ENCODE results near the gene SSUH2.

SSUH2 gene

DNA sequence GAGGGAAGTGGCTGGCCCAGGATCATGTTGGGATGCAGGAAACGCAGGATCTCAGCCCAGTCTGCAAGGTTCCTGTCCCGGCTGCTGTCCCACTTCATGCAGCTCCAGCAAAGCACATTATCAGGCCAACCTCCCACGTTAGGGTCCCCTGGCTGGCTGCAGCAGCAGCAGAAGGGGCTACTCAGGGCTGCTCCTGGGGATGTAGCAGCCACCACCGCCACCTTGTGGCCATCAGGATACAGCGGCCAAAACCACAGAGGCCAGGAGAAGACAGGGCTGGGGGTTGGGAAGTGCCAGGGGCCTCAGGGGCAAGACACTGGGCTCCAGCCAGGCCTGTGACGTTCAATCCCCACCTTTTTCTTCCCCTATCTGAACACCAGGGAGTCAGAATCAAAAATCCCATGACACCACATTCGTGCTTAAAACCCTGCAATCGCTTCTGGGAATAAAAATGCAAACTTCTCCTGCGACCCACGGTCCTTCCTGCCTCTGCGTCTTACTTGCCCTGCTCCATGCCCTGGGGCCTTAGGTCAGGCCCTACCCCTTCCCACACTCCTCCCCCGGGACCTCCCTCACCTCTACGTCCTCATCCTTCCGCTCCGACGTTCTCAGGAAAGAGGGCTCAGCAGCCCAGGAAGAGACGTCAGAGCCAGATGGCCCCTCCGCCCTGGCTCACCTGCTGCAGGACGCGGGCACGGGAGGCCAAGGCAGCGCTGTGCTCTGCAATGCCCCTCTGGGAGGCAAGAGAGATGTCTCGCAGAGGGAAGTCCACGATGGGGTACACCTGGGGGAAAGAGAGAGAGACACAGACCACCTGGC is 21.5 kb downstream of the SSUH2 start:
- Mint-ChIP-seq H3K4me3 (peak overlapping the region; percentile 63), H3K36me3 (no peaks in the 10 kb centered on the region), H3K9me3 (peaks cover 4% of the 10 kb centered on the region), H3K27ac (no peak overlapping the region), H3K27me3 (peaks cover 8% of the 10 kb centered on the region), H3K4me1 (peaks cover 5% of the 10 kb centered on the region)
- ATAC-seq (ENCODE audit: low read depth) (peak; percentile 78), DNase-seq (ENCODE audit: low spot score in 2 of 2) (peak; percentile 33 to 36)

- Mint-ChIP-seq H3K9me3 (peaks cover 4% of the 10 kb centered on the region), H3K4me1 (peaks cover 3% of the 10 kb centered on the region), H3K4me3 (no peak overlapping the region), H3K27ac (no peak overlapping the region), H3K27me3 (peaks cover 5% of the 10 kb centered on the region), H3K36me3 (no peaks in the 10 kb centered on the region)
- DNase-seq (ENCODE audit: low spot score in 2 of 2) (no peak), ATAC-seq (ENCODE audit: low read depth) (no peak)
Measured at GRCh38 chr3:8621872-8622271, 22.7 kb downstream of the SSUH2 start.

DNA sequence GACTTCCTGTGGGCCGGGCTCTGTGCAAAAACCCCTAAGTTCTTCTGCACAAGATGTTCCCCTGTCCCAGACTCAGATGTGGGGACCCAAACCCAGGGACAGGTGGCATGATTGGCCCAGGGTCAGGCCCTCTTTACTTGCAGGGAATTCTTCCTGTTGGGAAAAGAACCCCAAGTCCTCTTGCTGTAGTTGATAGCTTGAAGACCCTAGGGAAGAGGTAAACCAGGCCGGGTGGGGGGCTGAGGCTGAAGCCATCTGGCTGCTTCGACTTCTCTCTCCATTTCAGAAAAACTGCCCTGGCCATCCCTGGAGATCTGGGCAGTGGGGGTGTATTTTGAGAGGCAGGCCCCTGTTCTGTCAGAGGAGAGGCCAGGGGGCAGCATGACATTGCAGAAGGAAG is 23.5 kb downstream of the SSUH2 start:
- Mint-ChIP-seq H3K4me1 (peaks cover 3% of the 10 kb centered on the region), H3K27ac (no peak overlapping the region), H3K27me3 (peaks cover 5% of the 10 kb centered on the region), H3K36me3 (no peaks in the 10 kb centered on the region), H3K9me3 (peaks cover 4% of the 10 kb centered on the region), H3K4me3 (no peak overlapping the region)
- ATAC-seq (ENCODE audit: low read depth): no peak
- no peak for DNase-seq (ENCODE audit: low spot score in 2 of 2)

- H3K36me3 Mint-ChIP-seq: no peaks in the 10 kb centered on the region
- H3K27me3 Mint-ChIP-seq: peaks cover 5% of the 10 kb centered on the region
- no peak overlapping the region for H3K27ac Mint-ChIP-seq
Measured at GRCh38 chr3:8619548-8619947, 25.1 kb downstream of the SSUH2 start.

DNA sequence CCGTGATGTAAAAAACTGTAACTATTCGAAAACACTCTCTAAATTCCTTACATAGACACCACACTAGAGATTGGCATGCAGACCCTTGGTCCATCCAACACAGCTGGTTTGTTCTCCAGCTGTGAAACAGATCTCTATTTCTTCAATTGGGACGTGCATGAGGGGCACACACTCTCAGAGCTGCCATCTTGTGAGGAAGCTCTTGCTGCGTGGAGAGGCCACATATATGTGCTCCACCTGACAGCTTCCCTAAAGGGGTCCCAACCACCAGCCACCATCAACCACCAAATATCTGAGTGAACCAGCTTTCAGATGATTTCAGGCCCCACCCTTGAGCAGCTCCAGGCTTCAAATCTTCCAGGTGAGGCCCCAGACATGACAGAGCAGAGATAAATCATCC is 25.6 kb downstream of the SSUH2 start:
- H3K27me3 Mint-ChIP-seq: peaks cover 5% of the 10 kb centered on the region

More at GRCh38 chr3:8619548-8619947, 25.1 kb downstream of the SSUH2 start:
- peaks cover 3% of the 10 kb centered on the region for H3K4me1 Mint-ChIP-seq
- peaks cover 4% of the 10 kb centered on the region for H3K9me3 Mint-ChIP-seq
- no peak overlapping the region for H3K4me3 Mint-ChIP-seq
- no peak for DNase-seq (ENCODE audit: low spot score in 2 of 2)
- ATAC-seq (ENCODE audit: low read depth): no peak

GRCh38 chr3:8617921-8618320 is 26.7 kb downstream of the SSUH2 start:
- H3K27me3 Mint-ChIP-seq: no peaks in the 10 kb centered on the region
- no peak for ATAC-seq (ENCODE audit: low read depth)
- peaks cover 4% of the 10 kb centered on the region for H3K9me3 Mint-ChIP-seq

More for the DNA sequence above, 25.6 kb downstream of the SSUH2 start:
- Mint-ChIP-seq H3K4me1 (peaks cover 3% of the 10 kb centered on the region), H3K36me3 (no peaks in the 10 kb centered on the region), H3K27ac (no peak overlapping the region), H3K9me3 (peaks cover 4% of the 10 kb centered on the region), H3K4me3 (no peak overlapping the region)
- ATAC-seq (ENCODE audit: low read depth): no peak
- DNase-seq (ENCODE audit: low spot score in 2 of 2): no peak

DNA sequence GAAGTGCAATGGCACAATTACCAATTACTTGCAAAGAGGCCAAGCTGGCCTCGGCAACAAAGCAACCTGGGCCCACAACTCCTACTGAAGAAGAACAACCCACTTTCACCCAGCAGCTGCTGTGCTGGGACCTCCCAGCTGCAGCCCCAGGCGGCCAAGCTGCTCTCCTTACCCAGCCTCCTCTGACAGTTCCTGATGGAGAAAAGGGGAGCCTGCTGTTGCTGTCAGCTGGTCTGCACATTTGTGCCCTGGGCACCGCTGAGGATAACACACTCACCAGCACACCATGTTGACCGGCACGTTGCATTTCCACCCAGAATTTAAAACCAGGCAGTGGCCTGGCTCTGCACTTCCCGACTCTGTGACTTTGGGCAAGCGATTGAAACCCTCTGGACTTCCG is 33.6 kb downstream of the SSUH2 start:
- H3K4me3 Mint-ChIP-seq: no peak overlapping the region
- H3K36me3 Mint-ChIP-seq: no peaks in the 10 kb centered on the region
- H3K4me1 Mint-ChIP-seq: no peaks in the 10 kb centered on the region
- H3K27me3 Mint-ChIP-seq: peaks cover 11% of the 10 kb centered on the region
- H3K9me3 Mint-ChIP-seq: no peaks in the 10 kb centered on the region
- DNase-seq (ENCODE audit: low spot score in 2 of 2) (no peak), ATAC-seq (ENCODE audit: low read depth) (no peak)
- no peak overlapping the region for H3K27ac Mint-ChIP-seq

More at GRCh38 chr3:8617921-8618320, 26.7 kb downstream of the SSUH2 start:
- Mint-ChIP-seq H3K27ac (no peak overlapping the region), H3K36me3 (no peaks in the 10 kb centered on the region), H3K4me1 (no peaks in the 10 kb centered on the region), H3K4me3 (no peak overlapping the region)
- DNase-seq (ENCODE audit: low spot score in 2 of 2): no peak

GRCh38 chr3:8608791-8609467 is 35.7 kb downstream of the SSUH2 start:
- Mint-ChIP-seq H3K9me3 (no peaks in the 10 kb centered on the region), H3K36me3 (no peaks in the 10 kb centered on the region), H3K27me3 (peaks cover 11% of the 10 kb centered on the region), H3K4me1 (no peaks in the 10 kb centered on the region), H3K27ac (no peak overlapping the region), H3K4me3 (no peak overlapping the region)
- DNase-seq (ENCODE audit: low spot score in 2 of 2): no peak
- ATAC-seq (ENCODE audit: low read depth): no peak

DNA sequence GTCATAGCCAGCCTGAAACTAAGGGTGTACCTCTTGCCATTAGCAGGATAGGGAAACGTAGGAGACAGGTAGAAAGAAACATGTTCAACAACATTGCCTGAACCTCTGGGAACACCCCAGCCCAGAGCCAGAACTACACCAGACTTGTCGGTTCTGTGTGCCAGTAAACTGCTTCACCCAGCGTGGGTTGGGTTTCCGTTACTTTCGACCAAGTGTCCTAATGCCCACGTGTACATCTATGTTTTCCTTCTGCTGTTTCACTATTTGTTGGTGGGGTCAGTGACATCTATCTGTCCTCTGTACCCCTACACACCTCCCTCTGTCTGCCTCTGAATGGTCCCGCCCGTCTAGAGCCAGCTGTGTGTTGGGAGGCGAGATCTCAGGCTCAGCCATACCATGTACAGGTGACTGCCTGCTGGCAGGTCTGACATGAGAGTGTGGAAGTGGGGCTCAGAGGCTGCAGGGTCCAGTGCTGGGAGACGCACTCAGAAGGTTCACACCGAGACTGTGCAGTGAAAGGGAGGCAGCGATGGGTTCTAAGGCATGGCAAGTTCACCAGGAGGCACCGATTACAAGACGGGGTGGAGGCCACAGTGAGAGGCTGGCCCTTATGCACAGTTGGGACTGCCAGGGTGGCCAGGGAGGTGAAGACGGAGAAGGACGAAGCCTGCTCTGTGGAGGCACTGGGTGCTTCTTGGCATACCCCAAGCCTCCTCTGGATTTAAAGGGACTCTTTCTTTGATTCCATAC is 36.4 kb downstream of the SSUH2 start:
- Mint-ChIP-seq H3K4me3 (no peak overlapping the region), H3K9me3 (no peaks in the 10 kb centered on the region), H3K27ac (no peak overlapping the region), H3K4me1 (no peaks in the 10 kb centered on the region), H3K27me3 (peaks cover 11% of the 10 kb centered on the region), H3K36me3 (no peaks in the 10 kb centered on the region)
- ATAC-seq (ENCODE audit: low read depth): no peak
- DNase-seq (ENCODE audit: low spot score in 2 of 2): no peak

GRCh38 chr3:8607234-8608040 is 37.2 kb downstream of the SSUH2 start:
- Mint-ChIP-seq H3K27ac (no peak overlapping the region), H3K9me3 (no peaks in the 10 kb centered on the region), H3K4me3 (no peak overlapping the region), H3K27me3 (peaks cover 11% of the 10 kb centered on the region), H3K4me1 (no peaks in the 10 kb centered on the region), H3K36me3 (no peaks in the 10 kb centered on the region)
- DNase-seq (ENCODE audit: low spot score in 2 of 2) (no peak), ATAC-seq (ENCODE audit: low read depth) (no peak)

DNA sequence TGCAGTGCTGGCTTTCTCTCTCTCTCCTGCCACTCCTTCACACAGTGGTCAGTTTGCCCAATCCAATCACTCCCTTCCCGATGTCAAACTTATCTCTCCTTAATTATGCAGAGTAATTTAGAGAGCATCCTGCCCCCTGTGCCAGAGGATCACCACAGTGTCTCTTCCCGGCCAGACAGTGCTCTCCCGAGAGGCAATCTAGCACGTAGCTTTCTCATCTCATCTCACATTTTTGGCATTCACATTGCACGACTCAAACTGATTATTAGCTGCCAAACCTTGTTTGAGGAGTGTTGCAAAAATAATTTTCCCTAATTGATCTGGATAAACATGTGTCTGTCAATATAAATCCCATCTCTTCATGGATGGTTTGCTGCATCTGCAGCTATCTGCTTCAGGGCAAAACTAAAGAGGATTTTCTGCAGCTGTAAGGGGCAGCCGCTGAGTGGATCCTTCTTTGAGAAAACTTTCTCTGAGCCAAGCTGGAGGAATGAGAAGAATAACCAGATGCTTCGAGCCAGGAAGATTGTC is 37.8 kb downstream of the SSUH2 start:
- H3K9me3 Mint-ChIP-seq: no peaks in the 10 kb centered on the region
- ATAC-seq (ENCODE audit: low read depth) (no peak), DNase-seq (ENCODE audit: low spot score in 2 of 2) (no peak)
- H3K4me1 Mint-ChIP-seq: no peaks in the 10 kb centered on the region
- no peak overlapping the region for H3K4me3 Mint-ChIP-seq
- H3K36me3 Mint-ChIP-seq: no peaks in the 10 kb centered on the region
- H3K27me3 Mint-ChIP-seq: peaks cover 11% of the 10 kb centered on the region
- no peak overlapping the region for H3K27ac Mint-ChIP-seq

GRCh38 chr3:8604988-8605387 is 39.6 kb downstream of the SSUH2 start:
- Mint-ChIP-seq H3K4me3 (no peak overlapping the region), H3K27ac (no peak overlapping the region), H3K9me3 (no peaks in the 10 kb centered on the region), H3K4me1 (no peaks in the 10 kb centered on the region), H3K36me3 (no peaks in the 10 kb centered on the region), H3K27me3 (peaks cover 9% of the 10 kb centered on the region)
- DNase-seq (ENCODE audit: low spot score in 2 of 2) (no peak), ATAC-seq (ENCODE audit: low read depth) (no peak)

DNA sequence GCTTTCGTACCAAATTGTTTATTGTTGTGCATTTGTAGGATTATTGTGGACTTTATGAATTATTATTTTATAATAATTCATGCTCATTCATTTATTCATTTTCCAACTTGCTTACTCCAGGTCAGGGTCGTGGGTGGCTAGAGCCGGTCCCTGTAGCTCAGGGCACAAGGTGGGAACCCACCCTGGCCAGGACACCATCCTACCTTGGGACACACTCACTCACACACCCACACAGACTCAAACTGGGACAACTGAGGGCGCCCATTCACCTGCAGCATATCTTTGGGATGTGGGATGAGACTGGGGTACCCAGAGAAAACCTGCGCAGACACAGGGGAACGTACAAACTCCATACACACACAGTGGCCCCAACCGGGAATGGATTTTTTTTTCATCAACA is 40.6 kb downstream of the SSUH2 start:
- H3K9me3 Mint-ChIP-seq: no peaks in the 10 kb centered on the region
- ATAC-seq (ENCODE audit: low read depth): no peak
- H3K36me3 Mint-ChIP-seq: no peaks in the 10 kb centered on the region
- H3K27me3 Mint-ChIP-seq: peaks cover 8% of the 10 kb centered on the region
- DNase-seq (ENCODE audit: low spot score in 2 of 2): no peak
- H3K4me3 Mint-ChIP-seq: no peak overlapping the region
- no peak overlapping the region for H3K27ac Mint-ChIP-seq
- H3K4me1 Mint-ChIP-seq: no peaks in the 10 kb centered on the region
